Neural crest cell (in vitro differentiated cells): ENCODE data around the gene KIF7. TPM values are rescaled to one million over a fixed set of nuclear protein-coding genes. Genes with fewer than 3 reads are reported as not detected.

Source experiments
- DNase-seq: peaks from one replicate; pipeline ENCODE4 v3.0.0; 2021; ENCODE audit warnings: low read depth, mixed read lengths, low spot score
- H3K27ac Mint-ChIP-seq: one replicate; pipeline ENCODE4 v1.8.0; 2021; ENCODE audit warnings: mild to moderate bottlenecking, mixed read lengths; ENCODE audit not compliant: unreplicated experiment
- H3K27me3 Mint-ChIP-seq: 2 replicates; pipeline ENCODE4 v1.8.0; 2021; ENCODE audit warnings: low read depth, mild to moderate bottlenecking, mixed read lengths
- H3K36me3 Mint-ChIP-seq: 2 replicates; pipeline ENCODE4 v1.8.0; 2021; ENCODE audit warnings: low read depth, mild to moderate bottlenecking, mixed read lengths
- H3K4me1 Mint-ChIP-seq: 2 replicates; pipeline ENCODE4 v1.8.0; 2021; ENCODE audit warnings: mixed read lengths
- H3K4me3 Mint-ChIP-seq: one replicate; pipeline ENCODE4 v1.8.0; 2021; ENCODE audit warnings: mild to moderate bottlenecking, mixed read lengths
- H3K9me3 Mint-ChIP-seq: 2 replicates; pipeline ENCODE4 v1.8.0; 2021; ENCODE audit warnings: mixed read lengths
- total RNA-seq: library from RNA; stranded (reverse); gene quantifications from 2 replicates; pipeline ENCODE4 v1.2.1, GENCODE V29; 2021
- TF ChIP-seq, protein P1 (sequence below): fragments of 200-600 bp; sonication (generic); conservative IDR thresholded peaks from 2 replicates; pipeline ENCODE4 v1.5.0; 2021; ENCODE audit warnings: antibody characterized with exemption, mild to moderate bottlenecking

KIF7 gene
- total RNA-seq, 1 donor from 2014 or later, result 16.2 TPM

DNA sequence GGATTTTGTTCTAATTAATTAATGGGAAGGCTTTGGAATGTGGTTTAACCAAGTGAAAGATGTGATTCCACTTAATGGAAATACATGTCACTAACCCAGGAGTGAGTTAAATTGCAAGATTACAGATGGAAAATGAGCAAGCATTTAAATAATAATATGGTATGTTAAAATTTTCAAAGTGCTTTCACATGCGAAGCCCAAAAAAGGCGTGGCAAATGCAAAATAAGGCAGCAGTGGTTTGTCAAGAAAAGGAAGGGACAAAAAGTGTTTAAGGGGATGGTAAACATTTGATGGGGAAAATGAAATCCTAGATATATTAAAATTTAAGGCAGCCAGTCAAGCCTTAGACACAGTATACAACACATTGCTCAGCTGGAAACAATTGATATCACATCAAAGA, 77.1 kb downstream of the KIF7 start:
- H3K27me3 Mint-ChIP-seq, result no peaks in the 10 kb centered on the region
- H3K27ac Mint-ChIP-seq, result peak overlapping the region; percentile 45
- no peak for DNase-seq
- peak overlapping the region; percentile 84 for H3K4me3 Mint-ChIP-seq
- TF ChIP-seq, protein P1, sequence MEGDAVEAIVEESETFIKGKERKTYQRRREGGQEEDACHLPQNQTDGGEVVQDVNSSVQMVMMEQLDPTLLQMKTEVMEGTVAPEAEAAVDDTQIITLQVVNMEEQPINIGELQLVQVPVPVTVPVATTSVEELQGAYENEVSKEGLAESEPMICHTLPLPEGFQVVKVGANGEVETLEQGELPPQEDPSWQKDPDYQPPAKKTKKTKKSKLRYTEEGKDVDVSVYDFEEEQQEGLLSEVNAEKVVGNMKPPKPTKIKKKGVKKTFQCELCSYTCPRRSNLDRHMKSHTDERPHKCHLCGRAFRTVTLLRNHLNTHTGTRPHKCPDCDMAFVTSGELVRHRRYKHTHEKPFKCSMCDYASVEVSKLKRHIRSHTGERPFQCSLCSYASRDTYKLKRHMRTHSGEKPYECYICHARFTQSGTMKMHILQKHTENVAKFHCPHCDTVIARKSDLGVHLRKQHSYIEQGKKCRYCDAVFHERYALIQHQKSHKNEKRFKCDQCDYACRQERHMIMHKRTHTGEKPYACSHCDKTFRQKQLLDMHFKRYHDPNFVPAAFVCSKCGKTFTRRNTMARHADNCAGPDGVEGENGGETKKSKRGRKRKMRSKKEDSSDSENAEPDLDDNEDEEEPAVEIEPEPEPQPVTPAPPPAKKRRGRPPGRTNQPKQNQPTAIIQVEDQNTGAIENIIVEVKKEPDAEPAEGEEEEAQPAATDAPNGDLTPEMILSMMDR, result no peak
- peaks cover 8% of the 10 kb centered on the region for H3K36me3 Mint-ChIP-seq
- peaks cover 48% of the 10 kb centered on the region for H3K4me1 Mint-ChIP-seq
- no peaks in the 10 kb centered on the region for H3K9me3 Mint-ChIP-seq

Other genes with a start within 250 kb of the KIF7 start
- not detected in 2 replicates for gene RHCG, start 158.9 kb downstream of the KIF7 start, total RNA-seq
- gene TICRR, start 80.0 kb downstream of the KIF7 start, total RNA-seq, result 43.0 and 44.9 TPM in 2 replicates
- gene PLIN1, start 23.9 kb upstream of the KIF7 start, total RNA-seq, result 0.56 and 0.73 TPM in 2 replicates
- gene PEX11A, start 35.3 kb upstream of the KIF7 start, total RNA-seq, result 7.2 and 7.9 TPM in 2 replicates
- gene WDR93, start 35.3 kb upstream of the KIF7 start, total RNA-seq, result 0.20 TPM in 1 of 2 replicates, not detected in the other
- gene MESP1, start 95.8 kb upstream of the KIF7 start, total RNA-seq, result 1.2 and 2.3 TPM in 2 replicates
- 0.36 and 0.42 TPM in 2 replicates for gene MESP2, start 120.9 kb upstream of the KIF7 start, total RNA-seq
- gene ANPEP, start 159.4 kb upstream of the KIF7 start, total RNA-seq, result 0.45 and 0.77 TPM in 2 replicates
- gene AP3S2, start 238.5 kb upstream of the KIF7 start, total RNA-seq, result 29.8 and 31.6 TPM in 2 replicates